ENCODE results near the gene ADSS1. TPM values are rescaled to one million over a fixed set of nuclear protein-coding genes. Genes with fewer than 3 reads are reported as not detected.

ADSS1 gene
- polyA plus RNA-seq (ENCODE audit: insufficient read length in 3 of 3) = 10 to 100 TPM; 14.7 to 18.6 (median 16.3) TPM
- long read RNA-seq, donor 1, partial matches to known transcripts = 0 of 4 reads
- long read RNA-seq, donor 1, other reads (novel, unspliced or antisense) = 0 of 4 reads
- long read RNA-seq, donor 2, transcript ADSSL1-201 (13 exons, 1,766 nt) = major isoform, 8 of 9 reads
- long read RNA-seq, donor 2, partial matches to known transcripts = 0 of 9 reads
- long read RNA-seq, donor 2, other reads (novel, unspliced or antisense) = 0 of 9 reads
- long read RNA-seq, donor 3, partial matches to known transcripts = 0 of 7 reads
- long read RNA-seq, donor 3, other reads (novel, unspliced or antisense) = 0 of 7 reads
- long read RNA-seq, donor 4, partial matches to known transcripts = 0 of 5 reads
- long read RNA-seq, donor 4, other reads (novel, unspliced or antisense) = 0 of 5 reads
- long read RNA-seq, donor 5, partial matches to known transcripts = 0 of 3 reads
- long read RNA-seq, donor 5, other reads (novel, unspliced or antisense) = 0 of 3 reads
- long read RNA-seq, donor 6, partial matches to known transcripts = 0 of 1 reads
- long read RNA-seq, donor 6, other reads (novel, unspliced or antisense) = 0 of 1 reads
- long read RNA-seq, donor 7, partial matches to known transcripts = 0 of 7 reads
- long read RNA-seq, donor 7, other reads (novel, unspliced or antisense) = 0 of 7 reads
- long read RNA-seq, donor 8, partial matches to known transcripts = 0 of 1 reads
- long read RNA-seq, donor 8, other reads (novel, unspliced or antisense) = 0 of 1 reads
- long read RNA-seq, donor 9, transcript ADSSL1-201 (13 exons, 1,766 nt) = major isoform, 6 of 8 reads
- long read RNA-seq, donor 9, partial matches to known transcripts = 0 of 8 reads
- long read RNA-seq, donor 9, other reads (novel, unspliced or antisense) = 0 of 8 reads
- long read RNA-seq, donor 10, partial matches to known transcripts = 0 of 3 reads
- long read RNA-seq, donor 10, other reads (novel, unspliced or antisense) = 0 of 3 reads
- long read RNA-seq, donor 11, partial matches to known transcripts = 0 of 1 reads
- long read RNA-seq, donor 11, other reads (novel, unspliced or antisense) = 0 of 1 reads
- long read RNA-seq, donor 12, transcript ADSSL1-201 (13 exons, 1,766 nt) = major isoform, 11 of 13 reads
- long read RNA-seq, donor 12, partial matches to known transcripts = 0 of 13 reads
- long read RNA-seq, donor 12, other reads (novel, unspliced or antisense) = 0 of 13 reads
- long read RNA-seq, donor 13, partial matches to known transcripts = 0 of 2 reads
- long read RNA-seq, donor 13, other reads (novel, unspliced or antisense) = 0 of 2 reads
- long read RNA-seq, donor 14 = 0 reads
- long read RNA-seq, donor 15 = 0 reads
- long read RNA-seq, donor 16, partial matches to known transcripts = 0 of 4 reads
- long read RNA-seq, donor 16, other reads (novel, unspliced or antisense) = 0 of 4 reads

- DNase-seq = no peak
These were observed at the start of gene ADSS1 for GRCh38 chr14:104723651-104724406. Gene ADSS1, plus strand, starts transcription at chr14:104724229. Its CDS starts 42 bp downstream, at chr14:104724271.

GRCh38 chr14:104675447-104675846 is 48.6 kb upstream of the ADSS1 start:
- no peak for DNase-seq

- DNase-seq = no peak
These were observed 47.8 kb upstream of the ADSS1 start for GRCh38 chr14:104676130-104676693.

- no peak for DNase-seq
These were observed 47.1 kb upstream of the ADSS1 start for GRCh38 chr14:104676694-104677511.

- DNase-seq = no peak
These were observed 46.3 kb upstream of the ADSS1 start for GRCh38 chr14:104677512-104678332.

GRCh38 chr14:104678346-104678745 is 45.7 kb upstream of the ADSS1 start:
- no peak for DNase-seq

- no peak for DNase-seq
These were observed 44.9 kb upstream of the ADSS1 start for GRCh38 chr14:104678901-104679705.

- no peak for DNase-seq
These were observed 43.8 kb upstream of the ADSS1 start for GRCh38 chr14:104680056-104680805.

- no peak for DNase-seq
These were observed 43.0 kb upstream of the ADSS1 start for GRCh38 chr14:104680806-104681688.

- DNase-seq = peak; percentile 89
These were observed 42.3 kb upstream of the ADSS1 start for GRCh38 chr14:104681689-104682074.

- no peak for DNase-seq
These were observed 41.9 kb upstream of the ADSS1 start for GRCh38 chr14:104682107-104682593.

- no peak for DNase-seq
These were observed 40.2 kb upstream of the ADSS1 start for GRCh38 chr14:104683653-104684448.

GRCh38 chr14:104684449-104684821 is 39.6 kb upstream of the ADSS1 start:
- DNase-seq = no peak

- DNase-seq = no peak
These were observed 38.6 kb upstream of the ADSS1 start for GRCh38 chr14:104685216-104685997.
